ENCODE results near the gene ECD.

The ECD gene

GRCh38 chr10:73096449-73097304 lies 71.1 kb downstream of the ECD start, which contains the start of gene P4HA1:
P4HA1 (minus strand) TSS chr10:73096866; CDS start chr10:73074883, 21,983 bp downstream.
- DNase-seq (ENCODE audit: low spot score), result peak; percentile 99

- peak; percentile 65 for DNase-seq (ENCODE audit: low spot score)
Measured at GRCh38 chr10:73096041-73096448, 71.8 kb downstream of the ECD start.

GRCh38 chr10:73095481-73096021 lies 72.3 kb downstream of the ECD start:
- DNase-seq (ENCODE audit: low spot score), result peak; percentile 56

- DNase-seq (ENCODE audit: low spot score), result no peak
Measured at GRCh38 chr10:73094986-73095480, 72.8 kb downstream of the ECD start.

- DNase-seq (ENCODE audit: low spot score), result no peak
Measured at GRCh38 chr10:73093922-73094850, 73.6 kb downstream of the ECD start.

GRCh38 chr10:73092830-73093229 lies 75.0 kb downstream of the ECD start:
- no peak for DNase-seq (ENCODE audit: low spot score)

GRCh38 chr10:73088304-73088703 lies 79.5 kb downstream of the ECD start:
- no peak for DNase-seq (ENCODE audit: low spot score)

GRCh38 chr10:73086816-73087215 lies 81.0 kb downstream of the ECD start:
- no peak for DNase-seq (ENCODE audit: low spot score)

- DNase-seq (ENCODE audit: low spot score), result no peak
Measured at GRCh38 chr10:73084209-73084608, 83.6 kb downstream of the ECD start.
